IMR-90 (cell line): ENCODE results near the gene RYR1. TPM values are rescaled to one million over a fixed set of nuclear protein-coding genes. Genes with fewer than 3 reads are reported as not detected.

Source experiments
- ATAC-seq: fragments of 200-7000 bp; cut with Tn5 transposase; 2 replicates; pipeline ENCODE4 v1.9.1; 2020; ENCODE audit warnings: low read depth, mild to moderate bottlenecking, moderate library complexity
- BruUV-seq: library from RNA; stranded (reverse); fragments of 400-500 nt; replicated peaks from 2 replicates; lab custom pipeline; 2021; lab: Mats Ljungman, UMichigan
- CTCF ChIA-PET: fragments of 300-600 bp; formaldehyde crosslinking; extraction: SDS; loops from one replicate; lab custom pipeline; 2021; ENCODE audit warnings: antibody characterized with exemption; lab: Yijun Ruan, JAX
- POLR2A ChIA-PET: fragments of 300-600 bp; sonication (Branson Sonifier 250); formaldehyde crosslinking; loops from one replicate; lab custom pipeline; 2022; ENCODE audit warnings: antibody characterized with exemption; ENCODE audit not compliant: unreplicated experiment; lab: Charles Lee
- DNase-seq: peaks from one replicate; pipeline ENCODE4 v3.0.0; 2013
- H2AFZ ChIP-seq: replicated peaks from 2 replicates; pipeline ENCODE3; 2013; ENCODE audit warnings: low read length, mild to moderate bottlenecking; ENCODE audit not compliant: poor library complexity
- H2AK5ac ChIP-seq: 2 replicates; pipeline ENCODE4 v1.6.1; 2013; ENCODE audit warnings: low read depth, low read length, inconsistent platforms
- H2AK9ac ChIP-seq: replicated peaks from 2 replicates; pipeline ENCODE3; 2013; ENCODE audit warnings: mild to moderate bottlenecking, low read depth, low read length, moderate library complexity; ENCODE audit not compliant: poor library complexity
- H2BK120ac ChIP-seq: 2 replicates; pipeline ENCODE4 v1.6.1; 2013; ENCODE audit warnings: low read depth, low read length, inconsistent platforms
- H2BK15ac ChIP-seq: 3 replicates; pipeline ENCODE4 v1.6.1; 2013; ENCODE audit warnings: low read depth, low read length, inconsistent platforms
- H2BK20ac ChIP-seq: 2 replicates; pipeline ENCODE4 v1.6.1; 2013; ENCODE audit warnings: low read depth, mild to moderate bottlenecking, inconsistent platforms, low read length, moderate library complexity
- H2BK5ac ChIP-seq: 2 replicates; pipeline ENCODE4 v1.6.1; 2013; ENCODE audit warnings: mild to moderate bottlenecking, low read depth, low read length, inconsistent platforms; ENCODE audit not compliant: poor library complexity, severe bottlenecking
- H3K14ac ChIP-seq: replicated peaks from 2 replicates; pipeline ENCODE4 v1.6.1; 2013; ENCODE audit warnings: low read depth, low read length, inconsistent platforms
- H3K18ac ChIP-seq: 2 replicates; pipeline ENCODE4 v1.6.1; 2013; ENCODE audit warnings: low read depth, low read length, control low read depth
- H3K23ac ChIP-seq: 2 replicates; pipeline ENCODE4 v1.6.1; 2013; ENCODE audit warnings: low read depth, low read length, inconsistent platforms
- H3K27ac ChIP-seq: 2 replicates; pipeline ENCODE4 v1.5.1; 2013; ENCODE audit warnings: mild to moderate bottlenecking, control low read depth, low read length; ENCODE audit not compliant: insufficient read depth
- H3K27me3 ChIP-seq: 2 replicates; pipeline ENCODE4 v1.6.1; 2013; ENCODE audit warnings: low read length; ENCODE audit not compliant: control insufficient read depth, insufficient read depth
- H3K36me3 ChIP-seq: 2 replicates; pipeline ENCODE4 v1.6.1; 2013; ENCODE audit warnings: low read length, mixed read lengths; ENCODE audit not compliant: control insufficient read depth, insufficient read depth
- H3K4ac ChIP-seq: 2 replicates; pipeline ENCODE4 v1.6.1; 2013; ENCODE audit warnings: low read depth, low read length, inconsistent platforms
- H3K4me1 ChIP-seq: 2 replicates; pipeline ENCODE4 v1.6.1; 2013; ENCODE audit warnings: low read length, mixed read lengths; ENCODE audit not compliant: control insufficient read depth, insufficient read depth
- H3K4me2 ChIP-seq: 2 replicates; pipeline ENCODE4 v1.6.1; 2013; ENCODE audit warnings: low read depth, mild to moderate bottlenecking, control low read depth, low read length, moderate library complexity
- H3K4me3 ChIP-seq: 2 replicates; pipeline ENCODE4 v1.5.1; 2013; ENCODE audit warnings: low read depth, mild to moderate bottlenecking, control low read depth, low read length, moderate library complexity; ENCODE audit not compliant: insufficient read depth
- H3K56ac ChIP-seq: 2 replicates; pipeline ENCODE4 v1.6.1; 2013; ENCODE audit warnings: low read length, inconsistent platforms; ENCODE audit not compliant: insufficient read depth; ENCODE audit errors: extremely low read depth
- H3K79me1 ChIP-seq, 2 experiments: 2 replicates each; pipeline ENCODE4 v1.6.1; 2013; ENCODE audit warnings: low read length in 2 of 2, inconsistent platforms in 1 of 2, low read depth in 1 of 2
- H3K9ac ChIP-seq: 2 replicates; pipeline ENCODE4 v1.6.1; 2013; ENCODE audit warnings: low read depth, low read length, control low read depth
- H3K9me1 ChIP-seq: 2 replicates; pipeline ENCODE4 v1.6.1; 2013; ENCODE audit warnings: low read length, inconsistent platforms; ENCODE audit not compliant: insufficient read depth
- H3K9me3 ChIP-seq: 2 replicates; pipeline ENCODE4 v1.6.1; 2013; ENCODE audit warnings: low read length; ENCODE audit not compliant: control insufficient read depth, insufficient read depth
- H4K20me1 ChIP-seq: 2 replicates; pipeline ENCODE4 v1.6.1; 2013; ENCODE audit warnings: low read length, inconsistent platforms; ENCODE audit not compliant: insufficient read depth
- H4K5ac ChIP-seq: 2 replicates; pipeline ENCODE4 v1.6.1; 2013; ENCODE audit warnings: mild to moderate bottlenecking, low read depth, low read length, control low read depth
- H4K8ac ChIP-seq, 2 experiments: 2 replicates each; pipeline ENCODE4 v1.6.1; 2013; ENCODE audit warnings: low read depth in 2 of 2, low read length in 2 of 2, control low read depth in 1 of 2, inconsistent platforms in 1 of 2
- H4K91ac ChIP-seq: 2 replicates; pipeline ENCODE4 v1.6.1; 2013; ENCODE audit warnings: low read depth, low read length, inconsistent platforms; ENCODE audit not compliant: insufficient read depth
- CEBPB ChIP-seq: IDR thresholded peaks from 2 replicates; pipeline ENCODE4 v1.6.1; 2012; ENCODE audit warnings: low read depth, low read length, improper control_type of control experiment
- ELK1 ChIP-seq: fragments of 150-350 bp; IDR thresholded peaks from 2 replicates; pipeline ENCODE4 v1.6.1; 2016; ENCODE audit warnings: low read depth, mild to moderate bottlenecking, low read length, moderate library complexity, borderline replicate concordance
- FOS ChIP-seq: fragments of 150-350 bp; IDR thresholded peaks from 2 replicates; pipeline ENCODE4 v1.6.1; 2016; ENCODE audit warnings: low read depth, low read length
- MAZ ChIP-seq: IDR thresholded peaks from 2 replicates; pipeline ENCODE4 v1.6.1; 2012; ENCODE audit warnings: low read depth, mild to moderate bottlenecking, low read length, improper control_type of control experiment, moderate library complexity, borderline replicate concordance
- MXI1 ChIP-seq: IDR thresholded peaks from 2 replicates; pipeline ENCODE4 v1.6.1; 2012; ENCODE audit warnings: low read depth, mild to moderate bottlenecking, low read length, moderate library complexity, borderline replicate concordance
- POLR2A ChIP-seq: IDR thresholded peaks from 2 replicates; pipeline ENCODE4 v1.6.1; 2012; ENCODE audit warnings: mild to moderate bottlenecking, low read depth, low read length
- RAD21 ChIP-seq: IDR thresholded peaks from 2 replicates; pipeline ENCODE4 v1.6.1; 2012; ENCODE audit warnings: low read length, improper control_type of control experiment
- RCOR1 ChIP-seq: IDR thresholded peaks from 2 replicates; pipeline ENCODE4 v1.6.1; 2012; ENCODE audit warnings: mild to moderate bottlenecking, low read length, improper control_type of control experiment; ENCODE audit not compliant: insufficient replicate concordance
- RFX5 ChIP-seq: IDR thresholded peaks from 2 replicates; pipeline ENCODE4 v1.8.0; 2012; ENCODE audit warnings: low read depth, mild to moderate bottlenecking, low read length, moderate library complexity
- USF2 ChIP-seq: fragments of 150-350 bp; IDR thresholded peaks from 2 replicates; pipeline ENCODE4 v1.6.1; 2017; ENCODE audit warnings: mild to moderate bottlenecking, antibody characterized with exemption, low read length, low read depth
- WGBS, 2 experiments: methylation state at CpG; one replicate each; pipeline versions ENCODE4 v1.1.5 to v1.1.7; 2013; ENCODE audit warnings: missing lambda C conversion rate in 2 of 2; ENCODE audit not compliant: insufficient read length in 1 of 2; ENCODE audit errors: extremely low coverage in 2 of 2; 5-methylcytosine and 5-hydroxymethylcytosine counted together
- dilution Hi-C: fragments of 300-500 bp; cut with HindIII; formaldehyde crosslinking; loops from one replicate; pipeline ENCODE4 v1.14.3; 2018; ENCODE audit warnings: low sequenced_read_pairs; ENCODE audit not compliant: unreplicated experiment
- in situ Hi-C: fragments of 300-500 bp; cut with MboI; formaldehyde crosslinking; loops from 3 replicates; pipeline ENCODE4 v1.14.3; 2019; ENCODE audit warnings: low sequenced_read_pairs, inconsistent platforms, mixed read lengths
- intact Hi-C: fragments of 100-400 bp; cut with micrococcal nuclease; formaldehyde crosslinking; loops from 2 replicates; pipeline ENCODE4 v1.10.0; 2022
- polyA plus RNA-seq, 3 experiments: library from polyadenylated mRNA; depleted of rRNA; stranded (reverse); fragments of >200 nt; gene quantifications; 2 replicates each; pipeline ENCODE4 v1.2.3, GENCODE V29; 2012; ENCODE audit warnings: low replicate concordance in 1 of 3
- total RNA-seq: library from RNA; depleted of rRNA; stranded (reverse); fragments of >200 nt; gene quantifications from 2 replicates; pipeline ENCODE4 v1.2.3, GENCODE V29; 2012

RYR1 gene
- total and polyA plus RNA-seq, 2 of the 4 experiments (the other 2 are of a cell fraction) = not detected

GRCh38 chr19:38535212-38535611, 101.7 kb downstream of the RYR1 start:
- no peak overlapping the region for H3K4me3 ChIP-seq

More at GRCh38 chr19:38535212-38535611, 101.7 kb downstream of the RYR1 start:
- BruUV-seq = no TSS peak
- H3K4me1 ChIP-seq = no peaks in the 10 kb centered on the region
- no peak overlapping the region for H3K4ac ChIP-seq
- H2AFZ ChIP-seq = no peak overlapping the region
- POLR2A ChIA-PET = no interaction called here
- no peak overlapping the region for H3K56ac ChIP-seq
- no peak overlapping the region for H4K5ac ChIP-seq
- H2AK9ac ChIP-seq = no peak overlapping the region
- dilution Hi-C loops = no loop called here
- H2BK5ac ChIP-seq = no peak overlapping the region
- TF ChIP-seq MXI1 (no peak), ELK1 (no peak), USF2 (no peak), RCOR1 (no peak), MAZ (no peak), RAD21 (no peak), RFX5 (no peak), FOS (no peak), POLR2A (no peak), CEBPB (no peak)
- H2BK20ac ChIP-seq = no peak overlapping the region
- in situ Hi-C loops = no loop called here
- no peak overlapping the region for H3K23ac ChIP-seq
- H2AK5ac ChIP-seq = no peak overlapping the region
- no peak overlapping the region for H3K9ac ChIP-seq
- no peak overlapping the region for H3K18ac ChIP-seq
- H3K79me1 ChIP-seq = no peaks in the 10 kb centered on the region
- no peak overlapping the region for H3K14ac ChIP-seq
- no peak overlapping the region for H4K8ac ChIP-seq
- no peaks in the 10 kb centered on the region for H3K36me3 ChIP-seq
- no peaks in the 10 kb centered on the region; the same call in none of the 2 replicates for H3K27me3 ChIP-seq
- H3K9me1 ChIP-seq = no peaks in the 10 kb centered on the region
- H4K20me1 ChIP-seq = no peaks in the 10 kb centered on the region
- no peak overlapping the region for H3K27ac ChIP-seq
- peaks cover 14% of the 10 kb centered on the region for H3K9me3 ChIP-seq
- no CpG with 5 or more reads among the region's 3 CpGs for WGBS, 2 experiments
- CTCF ChIA-PET = no interaction called here
- H2BK15ac ChIP-seq = no peak overlapping the region
- ATAC-seq (no peak), DNase-seq (no peak)
- no peak overlapping the region for H3K4me2 ChIP-seq
- intact Hi-C loops = no loop called here
- no peak overlapping the region for H2BK120ac ChIP-seq
- no peak overlapping the region for H4K91ac ChIP-seq
